Thymus (tissue), 11 donors: ENCODE results near the gene LTBP1. TPM values are rescaled to one million over a fixed set of nuclear protein-coding genes. Genes with fewer than 3 reads are reported as not detected.
A peak's percentile ranks its signal among the peaks of the same experiment; 100 is the strongest.

Source experiments
- DNase-seq, 9 donors: peaks; one replicate each; pipeline ENCODE4 v3.0.0-alpha.2; 2013; ENCODE audit warnings: low spot score in 9 of 9, low read depth in 6 of 9, missing footprints in 1 of 9
- H3K27ac ChIP-seq, 2 donors: one replicate each; pipeline ENCODE4 v1.5.1; 2013; ENCODE audit warnings: control low read depth in 1 of 2, low read depth in 1 of 2, low read length in 1 of 2, mild to moderate bottlenecking in 1 of 2, moderate library complexity in 1 of 2
- H3K27me3 ChIP-seq, 2 donors: one replicate each; pipeline ENCODE4 v1.5.1; 2013; ENCODE audit warnings: low read length in 1 of 2; ENCODE audit not compliant: control insufficient read depth in 2 of 2, insufficient read depth in 1 of 2
- H3K36me3 ChIP-seq, 2 donors: one replicate each; pipeline ENCODE4 v1.5.1; 2013; ENCODE audit warnings: low read length in 1 of 2, mild to moderate bottlenecking in 1 of 2, moderate library complexity in 1 of 2; ENCODE audit not compliant: control insufficient read depth in 2 of 2, insufficient read depth in 2 of 2
- H3K4me1 ChIP-seq, 2 donors: one replicate each; pipeline ENCODE4 v1.5.1; 2013; ENCODE audit warnings: low read length in 2 of 2; ENCODE audit not compliant: control insufficient read depth in 2 of 2, insufficient read depth in 2 of 2
- H3K4me3 ChIP-seq, 2 donors: one replicate each; pipeline ENCODE4 v1.5.1; 2013; ENCODE audit warnings: low read length in 2 of 2, control low read depth in 1 of 2, mild to moderate bottlenecking in 1 of 2
- H3K9me3 ChIP-seq, 2 donors: one replicate each; pipeline ENCODE4 v1.5.1; 2013; ENCODE audit warnings: low read length in 1 of 2, mild to moderate bottlenecking in 1 of 2; ENCODE audit not compliant: control insufficient read depth in 2 of 2, insufficient read depth in 1 of 2
- WGBS: extraction: QIAGEN DNeasy Blood & Tissue Kit; methylation state at CpG from one replicate; pipeline ENCODE4 v1.1.7; 2013; 5-methylcytosine and 5-hydroxymethylcytosine counted together
- polyA plus RNA-seq: library from polyadenylated mRNA; stranded (reverse); fragments of 200-250 nt; gene quantifications from one replicate; pipeline ENCODE4 v1.2.3, GENCODE V29; 2013
- total RNA-seq: library from RNA; stranded (reverse); fragments of 120-200 nt; gene quantifications from one replicate; pipeline ENCODE4 v1.2.4, GENCODE V29; 2013
- donor health status: healthy.

LTBP1 gene
- total and polyA plus RNA-seq, 2 donors = 13.3 to 17.7 TPM

GRCh38 chr2:33083699-33084387 is 137.1 kb downstream of the LTBP1 start:
- Histone ChIP-seq H3K4me1 (peaks cover 0 to 10% of the 10 kb centered on the region in 2 donors), H3K36me3 (no peaks in the 10 kb centered on the region), H3K9me3 (no peaks in the 10 kb centered on the region), H3K4me3 (no peak overlapping the region), H3K27me3 (no peaks in the 10 kb centered on the region), H3K27ac (no peak overlapping the region)
- 43% methylated on average over 6 of the region's 6 CpGs for WGBS
- no peak for DNase-seq

GRCh38 chr2:33084433-33084832 is 137.7 kb downstream of the LTBP1 start:
- no peaks in the 10 kb centered on the region for H3K27me3 ChIP-seq
- H3K27ac ChIP-seq = no peak overlapping the region
- no peaks in the 10 kb centered on the region for H3K36me3 ChIP-seq
- 78% methylated on average over 7 of the region's 7 CpGs for WGBS
- H3K4me1 ChIP-seq = peaks cover 0 to 10% of the 10 kb centered on the region in 2 donors
- H3K4me3 ChIP-seq = no peak overlapping the region
- no peak for DNase-seq
- H3K9me3 ChIP-seq = no peaks in the 10 kb centered on the region

GRCh38 chr2:33085646-33086045 is 138.9 kb downstream of the LTBP1 start:
- Histone ChIP-seq H3K27ac (no peak overlapping the region), H3K36me3 (no peaks in the 10 kb centered on the region), H3K27me3 (no peaks in the 10 kb centered on the region), H3K4me3 (no peak overlapping the region), H3K4me1 (peaks cover 0 to 11% of the 10 kb centered on the region in 2 donors), H3K9me3 (no peaks in the 10 kb centered on the region)
- 98% methylated on average over 1 of the region's 1 CpG for WGBS
- DNase-seq = no peak

GRCh38 chr2:33086400-33087015 is 139.8 kb downstream of the LTBP1 start:
- Histone ChIP-seq H3K9me3 (no peaks in the 10 kb centered on the region), H3K4me1 (peaks cover 0 to 14% of the 10 kb centered on the region in 2 donors), H3K4me3 (no peak overlapping the region), H3K27me3 (no peaks in the 10 kb centered on the region), H3K27ac (no peak overlapping the region), H3K36me3 (no peaks in the 10 kb centered on the region)
- DNase-seq = peak in 1 of 9 donors; percentile 19
- WGBS = 83% methylated on average over 9 of the region's 9 CpGs

- H3K27ac ChIP-seq = peak overlapping the region in 1 of 2 donors; percentile 32
- H3K4me1 ChIP-seq = peaks cover 0 to 9% of the 10 kb centered on the region in 2 donors
- H3K36me3 ChIP-seq = no peaks in the 10 kb centered on the region
- H3K4me3 ChIP-seq = no peak overlapping the region
- no peaks in the 10 kb centered on the region for H3K9me3 ChIP-seq
- DNase-seq = no peak
- no peaks in the 10 kb centered on the region for H3K27me3 ChIP-seq
- 96% methylated on average over 4 of the region's 4 CpGs for WGBS
Measured at GRCh38 chr2:33090553-33091134, 143.9 kb downstream of the LTBP1 start.

GRCh38 chr2:33091541-33092123 is 144.9 kb downstream of the LTBP1 start:
- Histone ChIP-seq H3K4me1 (peaks cover 0 to 3% of the 10 kb centered on the region in 2 donors), H3K9me3 (no peaks in the 10 kb centered on the region), H3K27ac (no peak overlapping the region), H3K36me3 (no peaks in the 10 kb centered on the region), H3K4me3 (no peak overlapping the region), H3K27me3 (no peaks in the 10 kb centered on the region)
- WGBS = 95% methylated on average over 5 of the region's 5 CpGs
- no peak for DNase-seq

GRCh38 chr2:33093283-33093993 is 146.7 kb downstream of the LTBP1 start:
- no peak overlapping the region for H3K4me3 ChIP-seq
- peaks cover 0 to 3% of the 10 kb centered on the region in 2 donors for H3K4me1 ChIP-seq
- H3K27ac ChIP-seq = no peak overlapping the region
- 96% methylated on average over 6 of the region's 6 CpGs for whole genome bisulfite sequencing
- no peaks in the 10 kb centered on the region for H3K27me3 ChIP-seq
- no peaks in the 10 kb centered on the region for H3K36me3 ChIP-seq
- no peak for DNase-seq
- H3K9me3 ChIP-seq = no peaks in the 10 kb centered on the region

- DNase-seq = no peak
- Histone ChIP-seq H3K27me3 (no peaks in the 10 kb centered on the region), H3K4me1 (peaks cover 0 to 3% of the 10 kb centered on the region in 2 donors), H3K36me3 (no peaks in the 10 kb centered on the region), H3K4me3 (no peak overlapping the region), H3K9me3 (no peaks in the 10 kb centered on the region), H3K27ac (no peak overlapping the region)
- WGBS = 94% methylated on average over 1 of the region's 1 CpG
Measured at GRCh38 chr2:33094303-33094702, 147.6 kb downstream of the LTBP1 start.
